Panc1 (cell line): ENCODE results near the gene MYO1H.

Experiments used
- POLR2AphosphoS5 ChIP-seq: IDR thresholded peaks from 2 replicates; pipeline ENCODE4 v1.6.1; 2012; ENCODE audit warnings: mild to moderate bottlenecking, low read depth, low read length, moderate library complexity
- TCF7L2 ChIP-seq: IDR thresholded peaks from 2 replicates; pipeline ENCODE4 v1.6.1; 2011; ENCODE audit warnings: mild to moderate bottlenecking, low read depth, low read length, inconsistent platforms
- TF ChIP-seq, protein P1 (sequence below): fragments of 450-650 bp; IDR thresholded peaks from 2 replicates; pipeline ENCODE4 v1.5.1; 2017; ENCODE audit warnings: mild to moderate bottlenecking

- TF ChIP-seq, protein P1, sequence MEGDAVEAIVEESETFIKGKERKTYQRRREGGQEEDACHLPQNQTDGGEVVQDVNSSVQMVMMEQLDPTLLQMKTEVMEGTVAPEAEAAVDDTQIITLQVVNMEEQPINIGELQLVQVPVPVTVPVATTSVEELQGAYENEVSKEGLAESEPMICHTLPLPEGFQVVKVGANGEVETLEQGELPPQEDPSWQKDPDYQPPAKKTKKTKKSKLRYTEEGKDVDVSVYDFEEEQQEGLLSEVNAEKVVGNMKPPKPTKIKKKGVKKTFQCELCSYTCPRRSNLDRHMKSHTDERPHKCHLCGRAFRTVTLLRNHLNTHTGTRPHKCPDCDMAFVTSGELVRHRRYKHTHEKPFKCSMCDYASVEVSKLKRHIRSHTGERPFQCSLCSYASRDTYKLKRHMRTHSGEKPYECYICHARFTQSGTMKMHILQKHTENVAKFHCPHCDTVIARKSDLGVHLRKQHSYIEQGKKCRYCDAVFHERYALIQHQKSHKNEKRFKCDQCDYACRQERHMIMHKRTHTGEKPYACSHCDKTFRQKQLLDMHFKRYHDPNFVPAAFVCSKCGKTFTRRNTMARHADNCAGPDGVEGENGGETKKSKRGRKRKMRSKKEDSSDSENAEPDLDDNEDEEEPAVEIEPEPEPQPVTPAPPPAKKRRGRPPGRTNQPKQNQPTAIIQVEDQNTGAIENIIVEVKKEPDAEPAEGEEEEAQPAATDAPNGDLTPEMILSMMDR: no peak
- TF ChIP-seq POLR2AphosphoS5 (no peak), TCF7L2 (no peak)
Observed at GRCh38 chr12:109489955-109490565, 142.4 kb downstream of the MYO1H start.
